ENCODE data around the gene ESYT2.

DNA sequence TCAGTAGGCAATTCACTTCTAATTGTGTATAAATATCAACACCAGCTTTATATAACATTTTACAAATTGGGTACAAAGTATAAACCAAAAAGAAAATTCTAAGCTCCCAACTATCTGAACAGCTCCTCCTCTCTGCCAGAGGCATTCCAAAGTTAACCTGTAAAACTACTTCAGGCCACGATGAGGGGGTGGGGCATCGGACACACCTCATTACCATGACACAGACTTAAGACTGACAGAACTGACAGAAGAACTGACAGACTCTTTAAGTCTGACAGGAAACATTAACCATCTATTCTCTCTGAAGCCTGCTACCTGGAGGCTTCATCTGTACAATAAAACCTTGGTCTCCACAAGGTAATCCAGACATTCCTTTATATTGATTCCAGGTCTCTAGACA lies 12.3 kb downstream of the ESYT2 start:
- no peak for TF ChIP-seq GATA3 (IDR thresholded peaks at IDR 0.05; ENCODE audit: low read depth, low read length)
- no peak for TF ChIP-seq GATA2 (IDR thresholded peaks at IDR 0.05; ENCODE audit: low read depth, low read length)

All from SH-SY5Y (cell line).